ENCODE data around the gene ZC3HAV1.
"Not testable (repeated sequence)": the region's sequence is repeated elsewhere in the genome, so short reads cannot be mapped to it uniquely, and the experiment has no call there.

ZC3HAV1 gene

DNA sequence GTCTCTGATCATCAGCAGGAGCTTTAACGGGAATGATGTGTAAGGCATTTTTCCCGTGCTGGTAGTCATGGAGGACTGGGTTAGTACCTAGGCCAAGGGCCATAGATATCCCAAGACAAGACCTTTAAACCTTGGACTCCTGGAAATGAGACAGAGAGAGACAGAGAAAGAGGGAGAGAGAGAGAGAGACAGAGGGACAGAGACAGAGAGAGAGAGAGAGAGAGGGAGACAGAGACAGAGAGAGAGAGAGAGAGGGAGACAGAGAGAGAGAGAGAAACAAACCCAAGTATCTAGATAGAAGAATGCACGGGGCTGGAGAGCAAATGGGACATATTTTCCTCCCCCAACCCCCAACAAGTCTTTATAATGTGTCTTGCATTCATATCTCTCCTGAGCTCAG lies 22.3 kb downstream of the ZC3HAV1 start:
- DNase-seq (ENCODE audit: low read depth in 2 of 2), result no peak

DNA sequence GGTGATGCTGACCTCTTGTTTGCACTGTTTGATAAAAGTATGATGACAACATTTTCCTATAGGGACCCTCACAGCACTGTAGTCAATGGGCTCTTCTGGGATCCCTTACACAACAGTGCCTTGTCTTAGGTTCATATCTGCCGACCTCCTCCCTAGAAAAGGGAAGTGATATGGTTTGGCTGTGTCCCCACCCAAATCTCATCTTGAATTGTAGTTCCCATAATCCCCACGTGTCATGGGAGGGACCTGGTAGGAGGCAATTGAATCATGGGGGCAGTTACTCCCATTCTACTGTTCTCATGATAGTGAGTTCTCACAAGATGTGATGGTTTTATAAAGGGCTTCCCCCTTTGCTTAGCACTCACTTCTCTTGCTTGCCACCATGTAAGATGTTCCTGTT lies 23.1 kb downstream of the ZC3HAV1 start:
- no peak for DNase-seq (ENCODE audit: low read depth in 2 of 2)

DNA sequence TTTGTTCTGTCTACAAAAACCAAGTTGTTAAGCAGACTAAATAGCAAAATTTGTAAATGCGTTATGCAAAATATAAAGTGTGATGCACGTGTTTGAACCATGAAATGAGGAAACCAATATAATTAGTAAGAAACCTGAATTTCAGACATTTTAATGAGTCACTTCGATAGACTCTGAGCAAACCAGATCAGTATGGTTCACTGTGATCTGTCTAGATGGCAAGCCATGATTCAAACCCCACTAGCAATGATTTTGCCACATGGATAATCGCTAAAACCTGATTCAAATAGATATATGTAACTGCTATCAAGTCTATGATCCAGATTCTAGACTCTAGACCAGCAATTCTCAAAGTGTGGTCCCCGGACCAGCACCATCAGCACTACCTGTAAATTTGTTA lies 24.8 kb downstream of the ZC3HAV1 start:
- DNase-seq (ENCODE audit: low read depth in 2 of 2), result no peak

DNA sequence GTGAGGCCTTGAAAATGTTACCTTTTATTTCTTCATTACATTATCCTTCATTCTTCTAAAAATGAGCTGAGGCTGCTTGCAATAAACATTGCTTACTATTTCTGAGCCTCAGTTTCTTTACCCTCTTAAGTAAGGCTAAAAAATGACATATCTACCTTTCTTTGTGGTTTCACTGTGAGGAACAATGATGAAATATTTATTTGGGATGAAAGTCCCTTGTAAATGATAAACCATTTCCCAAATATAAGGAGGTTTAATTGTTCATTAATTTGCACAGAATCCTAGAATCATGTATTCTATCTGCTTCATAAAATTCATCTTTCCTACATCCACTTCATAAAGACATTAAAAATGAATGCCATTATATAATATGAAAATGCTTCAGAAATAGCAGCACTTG lies 27.9 kb downstream of the ZC3HAV1 start:
- no peak for DNase-seq (ENCODE audit: low read depth in 2 of 2)

GRCh38 chr7:139080905-139081304 lies 28.6 kb downstream of the ZC3HAV1 start:
- DNase-seq (ENCODE audit: low read depth in 2 of 2), result no peak

DNA sequence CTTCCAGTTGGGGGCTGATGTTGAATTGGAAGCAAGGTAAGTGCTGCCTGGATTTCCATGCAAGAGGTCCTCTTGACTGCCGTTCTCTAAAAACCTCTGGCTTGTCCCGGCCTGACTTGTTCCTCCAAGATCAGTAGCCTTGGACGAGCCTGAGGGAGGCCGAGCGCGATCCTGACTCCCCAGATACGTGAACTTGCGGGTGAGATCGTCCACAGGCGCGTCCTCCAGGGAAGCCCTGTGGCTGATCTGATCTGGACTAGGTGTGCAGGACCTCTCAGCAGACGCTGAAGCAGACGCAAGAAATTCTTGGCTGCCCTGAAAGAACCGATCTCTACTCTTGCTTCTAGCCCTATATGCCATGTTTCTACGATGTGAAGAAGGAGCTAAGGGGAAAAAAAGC lies 29.7 kb downstream of the ZC3HAV1 start:
- DNase-seq (ENCODE audit: low read depth in 2 of 2), result no peak

GRCh38 chr7:139078911-139079310 lies 30.6 kb downstream of the ZC3HAV1 start:
- DNase-seq (ENCODE audit: low read depth in 2 of 2), result no peak

- no peak for DNase-seq (ENCODE audit: low read depth in 2 of 2)
These were observed 31.1 kb downstream of the ZC3HAV1 start for GRCh38 chr7:139078399-139078798.

- DNase-seq (ENCODE audit: low read depth in 2 of 2), result not testable (repeated sequence)
These were observed 31.8 kb downstream of the ZC3HAV1 start for GRCh38 chr7:139077706-139078105.

DNA sequence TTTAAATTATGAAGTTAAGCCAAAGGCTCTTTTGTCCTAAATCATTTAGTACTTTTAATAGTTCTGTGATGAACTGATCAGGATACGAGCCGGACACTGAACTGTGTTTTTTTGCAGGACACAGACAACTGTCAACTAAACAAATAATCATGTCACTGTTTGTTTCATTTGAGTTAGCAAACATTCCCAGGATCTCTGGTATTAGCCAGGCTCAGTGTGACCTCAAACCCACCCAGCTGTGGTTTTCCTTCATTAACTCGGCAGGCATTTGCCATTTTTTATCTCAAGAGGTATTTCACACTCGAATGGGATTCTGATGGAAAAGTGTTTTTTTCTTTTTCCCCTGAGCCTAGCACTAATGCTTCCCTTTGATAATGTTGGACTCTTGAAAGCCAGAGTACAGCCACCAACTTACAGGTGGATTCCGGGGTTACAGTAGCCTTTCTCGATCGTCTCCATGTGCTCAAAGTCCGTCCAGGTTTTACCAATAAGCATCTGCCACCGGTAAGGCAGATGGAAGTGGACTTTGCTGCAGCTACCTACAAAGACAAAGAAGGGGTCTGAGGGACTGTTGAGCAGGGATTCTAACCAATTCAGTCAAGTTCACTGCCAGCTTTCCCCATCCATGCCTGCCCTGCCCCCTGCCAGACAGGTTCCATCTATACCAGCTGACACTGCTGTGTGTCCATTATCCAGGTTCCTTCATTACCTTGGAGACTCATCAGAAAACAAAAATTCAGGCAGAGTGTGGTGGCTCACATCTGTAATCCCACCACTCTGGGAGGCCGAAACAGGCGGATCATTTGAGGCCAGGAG lies 33.4 kb downstream of the ZC3HAV1 start:
- no peak for DNase-seq (ENCODE audit: low read depth in 2 of 2)

DNA sequence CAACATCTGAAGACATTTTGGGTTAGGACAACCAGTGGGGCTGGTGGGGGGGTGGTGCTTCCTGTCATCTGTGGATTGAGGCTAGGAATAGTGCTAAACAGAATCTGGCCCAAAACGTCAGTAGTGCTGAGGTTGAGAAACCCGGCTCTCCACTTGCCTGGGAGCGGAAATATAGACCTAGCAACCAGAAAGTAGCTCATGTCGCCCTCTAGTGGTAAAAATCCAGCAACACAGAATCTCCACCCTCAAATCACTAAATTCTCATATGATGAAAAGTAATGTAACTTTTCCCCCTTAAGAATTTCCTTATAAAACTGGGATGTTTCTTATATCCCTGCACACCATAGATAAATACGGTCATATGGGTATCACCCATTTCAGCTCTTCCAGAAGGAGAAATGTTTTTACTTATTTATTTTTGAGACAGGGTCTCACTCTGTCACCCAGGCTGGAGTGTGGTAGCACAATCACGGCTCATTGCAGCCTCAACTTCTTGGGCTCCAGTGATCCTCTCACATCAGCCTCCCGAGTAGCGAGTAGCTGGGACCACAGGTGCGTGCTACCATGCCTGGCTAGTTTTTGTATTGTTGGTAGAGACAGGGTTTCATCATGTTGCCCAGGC lies 34.4 kb downstream of the ZC3HAV1 start:
- DNase-seq (ENCODE audit: low read depth in 2 of 2), result peak; percentile 43 to 60

DNA sequence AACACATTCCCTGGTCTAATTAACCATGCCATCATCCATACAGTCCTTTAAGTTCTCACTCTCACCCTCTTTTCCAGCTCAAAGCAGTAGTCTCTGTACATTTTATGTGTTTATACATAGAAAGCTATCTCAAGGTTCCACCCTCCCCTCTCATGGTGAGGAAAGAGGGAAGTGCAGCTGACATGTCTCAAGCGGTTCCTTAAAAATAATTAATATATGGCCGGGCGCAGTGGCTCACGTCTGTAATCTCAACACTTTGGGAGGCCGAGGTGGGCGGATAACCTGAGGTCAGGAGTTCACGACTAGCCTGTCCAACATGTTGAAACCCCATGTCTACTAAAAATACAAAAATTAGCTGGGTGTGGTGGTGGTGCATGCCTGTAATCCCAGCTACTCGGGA lies 36.7 kb downstream of the ZC3HAV1 start:
- no peak for DNase-seq (ENCODE audit: low read depth in 2 of 2)

GRCh38 chr7:139071680-139072079 lies 37.8 kb downstream of the ZC3HAV1 start:
- no peak for DNase-seq (ENCODE audit: low read depth in 2 of 2)

- no peak for DNase-seq (ENCODE audit: low read depth in 2 of 2)
These were observed 40.7 kb downstream of the ZC3HAV1 start for GRCh38 chr7:139068544-139069399.

GRCh38 chr7:139066315-139066714 lies 43.2 kb downstream of the ZC3HAV1 start:
- DNase-seq (ENCODE audit: low read depth in 2 of 2), result no peak

GRCh38 chr7:139065323-139065722 lies 44.2 kb downstream of the ZC3HAV1 start:
- DNase-seq (ENCODE audit: low read depth in 2 of 2), result no peak

GRCh38 chr7:139061416-139061815 lies 48.1 kb downstream of the ZC3HAV1 start:
- DNase-seq (ENCODE audit: low read depth in 2 of 2), result no peak

DNA sequence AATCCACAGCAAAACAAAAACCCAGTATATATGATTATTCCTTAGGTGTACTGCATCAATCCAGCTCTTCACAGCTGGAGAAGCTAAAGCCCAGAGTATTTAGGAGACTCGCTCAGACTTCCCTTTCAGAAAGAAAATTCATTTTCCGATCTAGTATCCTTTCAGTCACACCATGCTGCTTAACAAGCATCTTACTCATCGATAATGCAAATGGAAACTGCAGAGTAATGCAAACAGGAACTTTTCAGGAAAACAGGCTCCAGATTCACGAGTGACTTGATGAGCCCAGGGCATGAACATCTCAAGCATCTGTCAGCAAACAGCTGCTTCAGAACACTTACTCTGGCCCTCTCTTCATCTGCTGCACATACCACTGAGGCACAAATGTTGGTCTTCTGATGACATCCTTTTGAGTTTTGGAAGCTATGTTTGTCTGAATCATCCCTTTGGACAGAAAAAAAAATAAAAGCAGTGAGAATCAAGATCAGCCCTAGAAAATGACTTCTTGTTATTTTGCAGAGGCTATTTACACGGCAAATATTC lies 48.8 kb downstream of the ZC3HAV1 start:
- no peak for DNase-seq (ENCODE audit: low read depth in 2 of 2)

- DNase-seq (ENCODE audit: low read depth in 2 of 2), result no peak
These were observed 49.6 kb downstream of the ZC3HAV1 start for GRCh38 chr7:139059905-139060304.

- peak in 1 of 2 experiments; percentile 42 for DNase-seq (ENCODE audit: low read depth in 2 of 2)
These were observed 50.6 kb downstream of the ZC3HAV1 start for GRCh38 chr7:139058943-139059342.

DNA sequence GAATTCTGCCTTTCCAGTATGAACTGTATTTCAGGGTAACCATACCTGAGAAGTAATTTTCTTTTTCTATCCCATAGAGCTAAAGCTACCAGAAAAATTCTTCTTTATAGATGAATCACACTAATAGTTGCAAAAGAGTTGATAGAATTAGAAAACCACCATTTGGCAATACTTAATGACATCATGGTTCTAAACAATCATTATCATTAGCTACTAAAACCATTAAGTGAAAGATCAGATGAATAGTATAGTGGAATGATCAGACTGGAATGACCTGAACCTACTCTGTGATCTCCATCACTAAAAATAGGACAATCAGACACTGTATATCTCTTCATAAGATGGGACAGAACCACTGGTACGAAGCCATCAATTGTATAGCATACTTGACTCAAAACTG lies 53.8 kb downstream of the ZC3HAV1 start:
- no peak for DNase-seq (ENCODE audit: low read depth in 2 of 2)

- DNase-seq (ENCODE audit: low read depth in 2 of 2), result not testable (repeated sequence)
These were observed 54.9 kb downstream of the ZC3HAV1 start for GRCh38 chr7:139054656-139055055.
